ENCODE measurements around the gene NFIB.

NFIB gene

DNA sequence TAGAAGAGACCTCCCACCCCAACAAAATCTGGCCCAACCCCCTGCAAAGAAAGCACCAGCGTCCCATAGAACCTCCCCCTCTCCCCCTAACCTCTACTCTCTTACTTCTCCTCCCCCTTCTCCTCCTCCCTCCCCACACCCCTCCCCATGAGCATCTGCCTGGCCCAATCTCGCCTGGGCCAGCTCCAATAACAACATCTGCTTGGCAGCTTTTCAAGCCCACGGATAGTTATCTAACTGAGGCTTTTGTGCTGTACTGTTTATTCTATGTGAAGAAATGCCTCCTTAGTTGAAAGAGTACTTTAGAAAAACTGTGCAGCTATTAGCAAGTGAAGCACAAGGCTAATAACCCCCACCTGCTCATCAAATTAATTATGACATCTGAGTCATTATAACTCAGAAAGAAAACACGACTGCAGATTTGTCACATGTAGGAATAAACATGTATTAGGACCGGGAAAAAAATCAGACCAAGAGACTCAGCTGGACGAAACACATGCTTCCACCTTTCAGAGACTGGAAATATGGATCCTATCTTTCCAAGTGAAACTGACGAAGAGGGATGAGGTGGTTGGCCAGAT, 42.8 kb downstream of the NFIB start:
- no peak for DNase-seq

DNA sequence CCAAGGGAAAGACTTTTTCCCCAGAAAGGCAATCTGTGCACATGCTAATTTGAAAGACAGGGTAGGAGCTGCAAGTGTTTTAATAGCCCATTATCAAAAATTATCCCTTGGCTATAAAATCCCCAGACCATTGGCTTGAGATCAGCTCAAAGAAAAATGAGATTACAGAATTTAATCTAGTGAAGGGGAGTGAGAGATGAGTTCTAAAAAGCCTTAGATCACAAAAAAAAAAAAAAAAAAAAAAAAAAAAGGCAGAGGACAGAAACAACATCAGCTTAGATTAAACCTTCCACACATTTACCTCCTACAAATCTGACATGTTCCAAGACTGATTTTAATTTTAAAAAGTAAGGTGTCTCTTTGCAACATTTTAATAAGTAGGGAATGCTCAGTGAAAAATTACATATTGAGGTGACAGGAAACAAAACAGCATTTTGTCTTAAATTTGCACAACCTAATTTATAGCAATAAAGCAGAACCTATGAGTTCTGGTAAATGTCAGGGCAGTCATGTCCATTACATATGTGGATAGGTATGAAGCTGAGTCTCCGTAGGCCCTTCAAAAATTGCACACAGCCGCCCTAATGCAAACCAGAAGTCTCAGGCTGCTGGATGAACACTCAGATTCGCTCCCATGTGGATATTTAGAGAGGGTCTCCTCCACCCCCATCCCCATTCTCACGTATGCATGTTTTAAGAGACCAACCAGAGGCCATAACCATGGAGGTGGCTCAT, 43.4 kb downstream of the NFIB start:
- DNase-seq, result no peak

DNA sequence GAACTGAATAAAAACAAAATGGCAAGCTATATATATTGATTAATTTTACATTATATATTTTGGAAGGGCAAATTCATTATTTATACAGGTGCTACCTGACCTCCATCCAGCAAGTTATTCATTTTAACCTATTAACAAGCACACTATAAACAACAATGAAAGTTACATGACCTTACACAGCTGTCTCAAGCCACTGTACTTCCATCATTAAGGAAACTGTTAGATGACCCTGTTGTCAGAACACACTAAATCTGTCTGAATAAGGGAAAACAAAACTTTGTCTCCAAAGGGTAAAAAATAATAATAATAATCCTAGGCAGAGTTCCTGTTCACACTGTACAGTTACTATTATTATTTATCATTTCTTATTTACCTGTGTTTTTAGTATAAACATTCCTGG, 44.0 kb downstream of the NFIB start:
- DNase-seq, result no peak

DNA sequence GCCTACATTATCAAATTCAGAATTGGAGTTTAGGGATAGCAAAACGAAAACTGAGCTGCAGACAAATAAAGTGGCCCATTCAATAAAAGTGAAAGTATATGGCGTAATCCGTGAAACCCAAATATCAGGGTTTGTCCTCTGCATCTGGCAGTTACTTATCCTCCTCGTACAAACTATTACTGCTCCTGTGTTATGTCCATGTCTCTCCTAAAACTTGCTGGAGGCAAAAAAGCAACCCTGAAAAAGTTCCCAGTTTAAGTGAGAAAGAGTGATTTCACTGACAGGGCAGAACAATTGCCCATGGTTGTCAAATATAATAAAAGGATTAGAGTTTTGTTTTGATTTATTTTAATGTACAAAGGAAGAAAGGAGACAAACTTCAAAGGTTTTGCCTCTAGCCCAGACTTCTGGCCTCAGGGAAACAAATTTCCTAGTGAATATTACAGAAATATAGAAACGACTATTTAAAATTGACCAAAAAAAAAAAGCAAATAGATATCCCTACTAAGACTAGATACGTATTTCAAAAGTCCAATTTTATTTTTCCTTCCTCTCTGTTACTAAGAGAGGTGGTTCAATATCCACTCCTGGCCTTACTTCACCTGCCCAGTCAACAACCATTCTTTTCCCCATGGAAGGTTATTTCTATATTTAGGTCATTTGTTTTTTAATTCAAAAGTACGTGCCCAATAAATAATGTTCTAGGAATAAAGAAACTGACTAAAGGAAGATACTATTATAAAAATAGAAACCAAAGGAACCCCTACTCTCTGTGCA, 50.0 kb downstream of the NFIB start:
- no peak for DNase-seq

DNA sequence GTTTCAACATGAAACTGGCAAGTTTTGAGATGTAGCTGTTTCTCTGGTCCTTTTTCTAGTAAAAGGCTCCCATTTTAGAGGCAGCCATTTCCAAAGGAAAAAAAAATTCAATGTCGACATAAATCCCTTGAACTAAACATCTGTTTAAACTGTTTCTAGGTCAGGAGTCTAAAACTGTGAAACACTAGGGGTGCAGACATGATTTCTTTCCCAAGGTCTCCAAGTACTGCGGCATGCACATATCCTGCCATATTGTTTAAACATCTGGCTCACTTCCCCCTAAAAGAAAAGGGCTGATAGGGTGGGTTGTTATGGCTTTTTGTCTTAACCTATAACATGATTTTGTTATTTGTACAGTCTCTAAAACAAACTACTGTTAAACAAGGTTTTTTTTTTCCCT, 51.1 kb downstream of the NFIB start:
- DNase-seq, result no peak

DNA sequence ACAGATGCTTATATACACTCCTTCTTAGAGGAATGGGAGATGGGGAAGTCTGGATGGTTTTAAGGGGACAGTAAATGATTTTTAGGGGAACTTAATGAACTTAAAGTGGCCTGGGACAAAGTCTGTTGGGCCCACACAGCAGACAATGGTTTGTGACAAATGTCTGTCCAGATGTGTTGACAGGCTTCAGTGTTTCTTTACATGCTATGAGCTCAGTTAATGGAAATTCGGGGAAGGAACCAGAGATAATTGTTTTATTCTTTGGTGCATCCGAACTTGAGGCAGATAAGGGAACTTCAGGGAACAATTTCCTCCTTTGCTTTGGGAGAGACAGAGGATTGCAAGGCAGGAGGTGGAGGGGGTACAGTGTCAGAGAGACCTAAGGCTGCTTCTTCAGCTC, 52.3 kb downstream of the NFIB start:
- no peak for DNase-seq

DNA sequence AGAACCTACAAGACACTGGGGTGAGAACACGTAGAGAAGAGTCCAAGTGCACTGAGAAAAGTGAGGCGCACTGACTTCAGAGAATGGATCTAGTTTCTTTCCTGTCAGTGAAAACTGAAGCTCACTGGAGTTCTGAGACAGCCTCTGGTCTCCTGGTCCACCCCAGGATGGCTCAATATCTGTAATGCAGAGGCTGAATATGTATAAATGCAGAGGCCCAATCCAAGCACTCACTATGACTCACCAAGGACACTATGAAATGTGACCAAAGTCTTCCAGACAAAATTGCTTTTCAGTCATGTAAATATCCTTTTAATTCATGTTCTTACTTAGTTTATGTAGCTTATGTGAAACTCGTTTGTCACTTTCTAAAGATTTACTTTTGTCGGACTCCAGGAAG, 53.8 kb downstream of the NFIB start:
- no peak for DNase-seq

DNA sequence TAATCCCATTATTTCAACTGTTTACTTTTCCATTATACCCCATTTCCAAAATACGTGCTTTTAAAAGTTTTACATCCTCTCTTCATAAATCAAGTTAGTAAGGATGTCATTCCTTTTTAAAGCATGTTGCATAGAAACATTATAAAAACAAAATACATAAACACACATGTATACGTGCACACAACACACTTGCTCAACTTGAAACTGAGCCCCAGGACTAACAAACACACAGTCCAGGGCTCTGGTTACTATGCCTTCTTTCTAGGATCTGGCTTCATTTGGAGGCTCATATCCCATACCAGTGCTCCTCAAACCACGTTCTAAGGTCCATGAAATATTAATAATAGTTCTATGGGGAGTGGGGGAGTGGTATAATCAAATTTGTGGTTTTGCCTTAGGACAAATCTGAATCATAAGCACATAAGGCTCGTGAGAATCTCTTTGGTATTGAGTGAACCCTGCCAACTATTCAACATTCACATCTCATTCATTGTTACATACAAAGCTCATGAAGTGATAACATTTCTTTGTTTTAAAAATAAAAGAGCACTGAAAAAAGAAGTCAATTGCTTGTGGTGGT, 55.2 kb downstream of the NFIB start:
- DNase-seq, result no peak

DNA sequence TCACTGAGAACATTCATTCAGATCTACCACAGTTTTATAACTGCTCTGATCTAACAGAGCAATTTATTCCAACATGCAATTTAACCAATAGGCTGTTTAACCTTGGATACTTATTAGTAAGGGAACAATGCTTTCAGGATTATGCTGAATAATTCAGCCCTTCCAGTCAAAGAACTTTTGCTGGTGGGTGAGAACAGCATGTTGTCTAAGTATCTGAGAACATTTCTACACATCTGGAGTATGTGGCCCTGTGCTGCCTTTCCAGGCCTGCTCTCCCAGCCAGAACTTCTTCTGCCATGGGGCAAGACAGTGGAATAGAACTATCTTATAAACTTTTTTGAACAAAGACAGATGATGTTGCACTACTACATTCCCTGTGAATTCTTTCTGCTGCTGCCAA, 55.8 kb downstream of the NFIB start:
- no peak for DNase-seq

DNA sequence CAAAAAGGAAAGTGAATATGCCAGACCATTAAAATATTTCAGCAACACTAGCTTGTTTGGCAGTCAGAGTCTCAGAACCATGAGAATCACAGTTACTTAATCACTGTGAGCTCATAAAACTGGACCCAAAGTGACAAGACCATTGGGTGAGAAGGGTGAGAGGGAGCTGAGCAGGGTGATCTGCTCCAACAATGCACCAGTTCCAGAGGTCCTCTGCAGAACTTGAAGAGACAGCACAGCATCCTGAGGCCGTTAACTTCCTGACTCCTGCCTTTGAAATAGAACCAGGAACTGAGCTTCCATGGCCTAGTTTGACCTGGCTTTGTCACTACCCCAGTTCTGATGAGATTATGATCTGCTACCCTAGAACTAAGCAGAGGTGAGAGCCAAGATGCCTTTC, 57.4 kb downstream of the NFIB start:
- no peak for DNase-seq

DNA sequence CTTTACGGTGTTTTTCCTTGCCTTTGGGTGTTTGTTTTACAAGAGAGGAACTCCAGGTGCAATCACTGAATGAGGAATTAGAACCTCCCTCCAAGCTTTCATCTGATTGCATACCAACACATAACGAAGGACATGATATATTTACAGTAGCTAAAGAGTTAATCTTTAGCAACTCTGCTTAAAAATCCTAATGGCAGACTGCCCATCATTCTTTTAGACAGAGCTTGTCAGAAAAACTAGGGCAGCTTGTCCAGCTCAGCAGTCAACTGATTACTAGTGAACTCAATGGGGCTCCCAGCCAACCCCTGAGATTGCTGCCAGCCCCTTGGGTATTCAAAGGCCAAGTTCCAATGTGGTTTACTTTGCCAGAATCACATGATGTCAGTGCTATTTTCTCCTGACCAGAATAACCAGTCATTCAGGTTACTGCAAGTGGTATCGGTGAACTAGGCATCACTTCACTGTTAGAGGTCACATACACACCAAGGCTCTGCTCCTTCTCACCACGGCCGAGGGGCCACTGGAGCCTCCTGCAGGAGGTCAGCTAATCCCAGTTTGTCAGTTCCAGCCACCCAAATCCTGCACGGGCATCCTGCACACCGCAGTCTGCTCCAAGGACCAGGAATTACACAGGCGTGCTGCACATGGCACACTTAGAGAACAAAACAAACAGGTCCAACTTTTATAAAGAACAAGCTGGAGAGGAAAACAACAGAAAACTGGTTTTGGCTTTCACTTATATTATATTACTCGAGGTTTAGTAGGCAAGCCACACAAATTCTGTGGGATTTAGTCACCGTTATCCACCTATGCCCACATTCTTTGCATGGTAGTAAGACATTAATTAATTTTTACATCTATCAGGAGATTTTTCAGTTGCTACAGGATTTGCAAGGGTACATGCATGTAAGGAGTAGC, 62.5 kb downstream of the NFIB start:
- DNase-seq, result no peak

DNA sequence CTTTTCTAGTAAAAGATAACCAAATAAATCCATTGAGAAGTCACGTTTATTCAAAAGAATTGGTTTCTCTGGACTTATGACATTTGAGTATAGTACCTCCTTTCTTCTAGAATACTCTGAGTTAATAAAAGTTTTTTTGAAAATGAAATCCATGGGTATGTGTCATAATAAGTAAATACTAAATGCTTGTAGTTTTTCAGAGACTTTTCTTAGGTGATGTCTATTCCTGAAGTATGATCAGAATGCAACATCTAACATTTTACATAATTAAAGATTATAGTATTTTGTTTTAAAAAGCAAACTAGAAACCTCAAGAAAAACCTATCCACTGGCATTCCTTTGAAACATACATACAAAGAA, 63.2 kb downstream of the NFIB start:
- DNase-seq, result no peak

DNA sequence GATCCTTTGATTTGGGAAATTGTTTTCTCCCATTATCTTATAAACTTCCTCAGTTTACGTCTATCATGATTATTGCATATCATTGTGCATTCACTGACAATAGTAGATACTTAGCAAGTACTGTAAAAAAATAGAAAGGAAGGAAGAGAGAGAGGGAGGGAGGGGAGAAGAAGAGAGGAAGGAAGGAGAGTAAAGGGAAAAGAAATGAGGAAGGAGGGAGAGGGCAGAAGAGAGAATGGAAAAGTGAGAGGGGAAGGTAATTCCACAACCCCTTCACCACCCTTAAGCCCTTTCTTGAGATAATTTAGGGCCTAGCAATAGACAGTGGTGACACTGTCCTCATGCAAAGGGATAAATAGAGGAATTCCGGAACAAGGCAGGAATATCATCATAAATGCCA, 64.4 kb downstream of the NFIB start:
- DNase-seq, result no peak

DNA sequence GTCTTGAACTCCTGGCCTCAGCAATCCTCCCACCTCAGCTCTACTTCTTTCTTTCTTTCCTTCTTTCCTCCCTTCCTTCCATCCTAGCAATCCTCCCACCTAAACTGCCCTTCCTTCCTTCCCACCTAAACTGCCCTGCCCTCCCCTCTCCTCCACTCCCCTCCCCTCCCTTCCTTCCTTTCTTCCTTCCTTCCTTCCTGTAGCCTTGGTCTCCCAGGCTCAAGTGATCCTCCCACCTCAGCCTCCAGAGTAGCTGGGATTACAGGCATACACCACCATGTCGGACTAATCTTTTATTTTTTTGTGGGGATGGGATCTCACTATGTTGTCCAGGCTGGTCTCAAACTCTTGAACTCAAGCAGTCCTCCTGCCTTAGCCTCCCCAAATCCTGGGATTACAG, 65.8 kb downstream of the NFIB start:
- DNase-seq, result no peak

DNA sequence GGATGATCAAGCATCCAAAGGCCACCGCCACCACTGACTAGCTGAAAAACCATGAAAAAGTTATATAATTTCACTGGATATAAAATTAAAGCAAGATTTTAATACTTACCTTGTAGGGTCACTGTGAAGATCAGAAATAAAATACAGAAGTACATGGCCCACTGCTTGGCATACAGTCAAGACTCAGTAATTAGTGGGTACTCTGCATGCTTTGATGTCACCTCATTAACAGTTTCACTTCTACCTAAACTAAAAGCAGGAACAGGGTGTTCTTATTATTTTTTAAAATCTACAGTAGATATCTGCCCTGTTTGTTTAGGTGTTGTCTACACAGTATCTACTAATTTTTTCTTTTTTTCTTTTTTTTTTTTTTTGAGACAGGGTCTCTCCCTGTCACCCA, 66.4 kb downstream of the NFIB start:
- no peak for DNase-seq

DNA sequence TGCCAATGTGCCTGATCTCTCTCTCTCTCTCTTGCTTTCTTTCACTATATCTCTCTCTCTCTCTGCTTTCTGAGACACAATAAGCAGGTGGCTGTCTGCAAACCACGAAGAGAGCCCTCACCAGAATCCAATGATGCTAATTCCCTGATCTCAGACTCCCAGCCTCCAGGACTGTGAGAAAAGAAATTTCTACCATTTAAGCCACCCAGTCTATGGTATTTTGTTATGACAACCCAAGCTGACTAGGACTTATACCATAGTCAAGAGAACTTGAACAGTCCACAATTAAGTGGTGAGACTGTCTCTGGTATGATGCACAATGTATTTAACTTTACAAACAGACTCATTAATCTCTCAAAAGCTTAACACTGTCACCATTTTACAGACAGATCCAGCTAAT, 67.0 kb downstream of the NFIB start:
- DNase-seq, result no peak

DNA sequence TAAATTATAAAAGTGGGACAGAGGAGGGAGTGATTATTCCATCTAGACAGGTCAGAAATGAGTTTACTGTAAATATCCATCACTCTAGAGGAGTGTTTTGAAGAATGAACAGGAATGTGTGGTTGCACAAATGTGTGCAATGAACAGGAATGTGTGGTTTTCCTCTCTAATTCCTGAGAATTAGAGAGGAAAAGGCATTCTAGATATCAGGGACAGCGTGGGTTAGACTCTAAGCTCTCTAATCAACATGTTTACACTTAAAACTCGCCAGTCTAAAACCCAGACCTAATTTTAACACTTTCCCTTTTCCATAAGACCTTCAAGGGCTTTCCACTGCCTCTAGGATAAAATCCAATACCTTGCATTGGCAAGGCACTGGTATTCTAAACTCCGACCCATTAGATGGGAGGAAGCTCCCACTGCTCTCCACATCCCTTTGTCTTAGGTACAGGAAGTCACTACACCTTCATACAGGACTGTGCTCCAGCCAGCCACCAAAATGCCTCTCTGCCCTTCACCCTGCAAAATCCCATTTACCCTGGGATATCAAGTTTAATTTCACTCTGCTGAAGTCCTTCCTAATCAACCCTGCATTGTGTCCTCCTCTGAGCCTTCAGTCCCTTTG, 67.9 kb downstream of the NFIB start:
- no peak for DNase-seq

DNA sequence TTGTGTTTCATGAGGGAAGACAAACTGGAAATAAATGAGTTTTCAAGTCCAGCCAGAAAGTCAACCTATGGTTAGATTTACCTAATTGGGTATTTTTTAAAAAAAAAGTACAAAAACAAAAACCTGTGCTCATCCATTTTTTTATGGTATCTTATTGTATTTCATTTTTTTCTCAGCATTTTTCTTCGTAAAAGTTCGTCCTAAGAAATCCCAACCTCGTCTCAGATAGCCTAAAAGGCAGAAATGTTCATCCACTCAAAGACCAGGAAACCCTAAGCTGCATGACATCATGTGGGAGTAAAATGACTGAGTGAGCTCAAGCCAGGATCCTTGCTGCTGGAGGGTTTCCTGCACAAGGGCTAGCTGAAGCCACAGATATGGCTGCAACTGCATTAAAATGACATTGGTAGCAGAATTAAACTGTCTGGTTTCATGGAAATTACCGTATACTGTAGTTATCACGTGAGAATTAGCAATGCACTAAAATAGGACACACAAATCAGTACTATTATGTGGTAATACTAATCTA, 70.4 kb downstream of the NFIB start:
- DNase-seq, result no peak

DNA sequence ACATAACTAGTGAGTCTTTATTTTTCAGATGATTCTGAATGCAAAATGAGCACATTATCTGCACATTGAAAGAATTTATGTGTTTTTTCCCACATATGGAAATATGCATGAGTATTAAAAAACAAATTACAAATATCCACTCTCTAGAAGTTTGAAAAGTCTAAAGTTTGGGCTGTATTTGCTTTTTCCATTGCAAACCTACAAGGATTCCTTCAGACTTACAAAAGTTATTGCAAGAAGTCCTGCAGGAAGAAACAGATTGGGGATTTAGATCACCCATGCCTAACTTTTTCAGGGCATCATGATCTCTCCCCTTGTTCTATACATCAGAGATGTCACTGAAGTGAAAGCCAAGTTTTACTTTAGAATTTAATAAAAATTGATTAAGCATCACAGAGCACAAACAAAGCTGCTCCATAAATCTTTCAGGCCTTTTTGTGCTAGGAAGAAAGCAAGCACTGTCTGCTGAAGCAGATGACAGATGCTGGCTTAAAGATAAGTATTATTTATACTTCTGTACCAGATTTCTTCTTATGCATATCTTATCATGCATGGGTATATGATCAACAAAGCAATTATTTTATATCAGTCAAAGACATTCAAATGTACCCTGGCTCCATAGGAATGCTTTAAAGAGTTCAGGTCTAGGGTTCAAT, 71.7 kb downstream of the NFIB start:
- no peak for DNase-seq

DNA sequence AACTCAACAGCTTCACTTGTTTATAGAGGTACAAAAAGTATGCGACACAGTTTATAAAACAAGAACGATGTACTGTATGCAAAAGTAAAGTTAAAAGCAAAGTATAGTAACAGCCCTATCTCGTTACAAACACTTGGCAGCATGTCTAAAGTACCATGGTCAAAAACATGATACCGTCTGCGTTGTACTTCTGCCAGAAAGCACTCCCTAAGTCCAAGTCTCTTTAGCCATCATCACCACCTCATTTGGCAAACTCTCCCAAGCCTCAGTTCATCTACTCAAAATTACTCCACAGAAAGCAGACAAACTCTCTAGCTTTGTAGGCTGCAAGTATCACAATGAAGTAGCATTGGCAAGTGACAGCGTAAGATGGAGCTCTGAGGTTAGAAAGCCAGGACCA, 73.4 kb downstream of the NFIB start:
- no peak for DNase-seq

DNA sequence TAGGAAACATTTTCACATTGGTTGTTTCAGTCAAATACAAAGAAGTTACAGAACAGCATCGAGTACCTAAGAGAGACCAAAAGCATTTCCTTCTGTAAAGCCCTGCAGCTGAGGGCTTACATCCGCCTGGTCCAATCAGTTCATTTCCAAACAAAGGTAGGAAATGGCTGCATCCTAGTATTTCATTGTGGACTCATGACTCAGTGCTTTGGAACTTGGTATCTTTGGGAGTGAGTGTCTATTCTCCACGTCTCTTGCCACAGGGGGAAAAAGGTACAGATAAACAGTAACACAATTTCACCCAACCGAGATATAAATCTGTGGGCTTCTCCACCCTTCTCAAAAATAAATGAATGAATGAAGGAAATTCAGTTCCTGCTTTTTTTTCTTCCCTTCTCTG, 75.4 kb downstream of the NFIB start:
- DNase-seq, result no peak

DNA sequence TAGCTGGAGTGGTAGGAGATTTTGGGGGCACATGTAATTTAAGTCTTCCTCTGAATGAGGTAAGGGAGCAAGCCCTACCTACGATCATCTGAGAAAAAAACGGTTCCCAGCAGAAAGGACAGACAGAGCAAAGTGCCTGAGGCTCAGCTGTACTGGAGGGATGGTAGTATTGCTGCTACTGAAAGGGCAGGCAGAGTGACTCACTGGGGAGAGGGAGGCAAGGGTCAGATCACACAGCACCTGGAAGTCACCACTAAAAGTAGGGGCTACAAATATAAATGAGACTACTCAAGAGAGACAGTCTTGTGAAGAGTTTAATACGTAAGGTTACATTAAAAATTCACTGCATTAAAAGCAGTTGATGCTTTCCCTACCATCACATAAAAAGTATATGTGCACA, 75.9 kb downstream of the NFIB start:
- DNase-seq, result no peak
